ENCODE measurements around the gene CLEC17A.
"Not testable (repeated sequence)": the region's sequence is repeated elsewhere in the genome, so short reads cannot be mapped to it uniquely, and the experiment has no call there.

The CLEC17A gene, protein sequence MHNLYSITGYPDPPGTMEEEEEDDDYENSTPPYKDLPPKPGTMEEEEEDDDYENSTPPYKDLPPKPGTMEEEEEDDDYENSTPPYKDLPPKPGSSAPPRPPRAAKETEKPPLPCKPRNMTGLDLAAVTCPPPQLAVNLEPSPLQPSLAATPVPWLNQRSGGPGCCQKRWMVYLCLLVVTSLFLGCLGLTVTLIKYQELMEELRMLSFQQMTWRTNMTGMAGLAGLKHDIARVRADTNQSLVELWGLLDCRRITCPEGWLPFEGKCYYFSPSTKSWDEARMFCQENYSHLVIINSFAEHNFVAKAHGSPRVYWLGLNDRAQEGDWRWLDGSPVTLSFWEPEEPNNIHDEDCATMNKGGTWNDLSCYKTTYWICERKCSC

DNA sequence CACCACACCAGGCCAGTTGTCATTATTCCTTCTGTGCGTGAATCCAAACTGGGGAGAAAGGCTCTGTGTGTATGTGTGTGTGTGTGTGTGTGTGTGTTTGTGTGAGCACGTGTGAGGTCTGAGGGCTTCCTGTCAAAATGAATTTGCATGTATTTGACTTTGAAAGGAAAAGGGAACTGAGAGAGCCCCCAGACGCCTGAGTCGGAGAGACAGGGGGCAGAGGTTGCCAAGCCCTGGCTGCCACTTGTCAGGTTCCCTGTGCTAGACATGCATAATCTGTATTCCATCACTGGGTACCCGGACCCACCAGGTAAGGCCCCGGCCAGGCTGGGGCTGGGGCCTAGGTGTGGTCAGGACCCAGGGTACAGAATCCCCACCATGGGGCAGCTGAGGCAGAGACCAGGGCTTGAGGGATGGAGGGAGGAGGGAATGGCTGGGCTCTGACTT is at the start of gene CLEC17A:
TSS of gene CLEC17A (plus strand) at position 191 of the 447 bp plus-strand sequence. CDS start at position 268, 77 bp downstream.
- DNase-seq (ENCODE audit: low spot score): no peak
- Histone ChIP-seq H3K27ac (no peak within 1 kb of the TSS), H3K4me3 (no peak within 1 kb of the TSS)
- TF ChIP-seq, protein P1, sequence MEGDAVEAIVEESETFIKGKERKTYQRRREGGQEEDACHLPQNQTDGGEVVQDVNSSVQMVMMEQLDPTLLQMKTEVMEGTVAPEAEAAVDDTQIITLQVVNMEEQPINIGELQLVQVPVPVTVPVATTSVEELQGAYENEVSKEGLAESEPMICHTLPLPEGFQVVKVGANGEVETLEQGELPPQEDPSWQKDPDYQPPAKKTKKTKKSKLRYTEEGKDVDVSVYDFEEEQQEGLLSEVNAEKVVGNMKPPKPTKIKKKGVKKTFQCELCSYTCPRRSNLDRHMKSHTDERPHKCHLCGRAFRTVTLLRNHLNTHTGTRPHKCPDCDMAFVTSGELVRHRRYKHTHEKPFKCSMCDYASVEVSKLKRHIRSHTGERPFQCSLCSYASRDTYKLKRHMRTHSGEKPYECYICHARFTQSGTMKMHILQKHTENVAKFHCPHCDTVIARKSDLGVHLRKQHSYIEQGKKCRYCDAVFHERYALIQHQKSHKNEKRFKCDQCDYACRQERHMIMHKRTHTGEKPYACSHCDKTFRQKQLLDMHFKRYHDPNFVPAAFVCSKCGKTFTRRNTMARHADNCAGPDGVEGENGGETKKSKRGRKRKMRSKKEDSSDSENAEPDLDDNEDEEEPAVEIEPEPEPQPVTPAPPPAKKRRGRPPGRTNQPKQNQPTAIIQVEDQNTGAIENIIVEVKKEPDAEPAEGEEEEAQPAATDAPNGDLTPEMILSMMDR (IDR thresholded peaks at IDR 0.05): no peak

DNA sequence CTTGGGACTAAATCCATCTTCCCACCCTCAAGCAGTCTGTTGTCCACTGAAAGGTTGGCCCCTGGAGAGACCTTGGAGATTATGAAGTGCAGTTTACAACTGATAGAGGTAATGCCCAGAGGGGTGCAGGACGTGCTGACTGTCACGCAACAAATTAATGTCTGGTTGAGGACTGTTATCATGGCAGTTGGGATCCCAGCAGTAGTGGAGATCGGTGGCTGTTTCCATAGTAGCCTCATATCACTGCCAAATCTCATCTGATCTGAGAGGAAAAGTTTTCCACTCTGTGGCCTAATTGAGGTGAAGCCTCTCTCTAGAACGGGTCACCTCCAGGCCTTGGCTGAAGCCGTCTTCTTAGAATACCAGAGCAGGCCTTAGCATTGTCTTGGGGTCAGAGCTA is 49.4 kb upstream of the CLEC17A start:
- H3K4me3 ChIP-seq: no peak overlapping the region
- H3K27ac ChIP-seq: no peak overlapping the region
- TF ChIP-seq, protein P1 (IDR thresholded peaks at IDR 0.05): no peak
- no peak for DNase-seq (ENCODE audit: low spot score)

DNA sequence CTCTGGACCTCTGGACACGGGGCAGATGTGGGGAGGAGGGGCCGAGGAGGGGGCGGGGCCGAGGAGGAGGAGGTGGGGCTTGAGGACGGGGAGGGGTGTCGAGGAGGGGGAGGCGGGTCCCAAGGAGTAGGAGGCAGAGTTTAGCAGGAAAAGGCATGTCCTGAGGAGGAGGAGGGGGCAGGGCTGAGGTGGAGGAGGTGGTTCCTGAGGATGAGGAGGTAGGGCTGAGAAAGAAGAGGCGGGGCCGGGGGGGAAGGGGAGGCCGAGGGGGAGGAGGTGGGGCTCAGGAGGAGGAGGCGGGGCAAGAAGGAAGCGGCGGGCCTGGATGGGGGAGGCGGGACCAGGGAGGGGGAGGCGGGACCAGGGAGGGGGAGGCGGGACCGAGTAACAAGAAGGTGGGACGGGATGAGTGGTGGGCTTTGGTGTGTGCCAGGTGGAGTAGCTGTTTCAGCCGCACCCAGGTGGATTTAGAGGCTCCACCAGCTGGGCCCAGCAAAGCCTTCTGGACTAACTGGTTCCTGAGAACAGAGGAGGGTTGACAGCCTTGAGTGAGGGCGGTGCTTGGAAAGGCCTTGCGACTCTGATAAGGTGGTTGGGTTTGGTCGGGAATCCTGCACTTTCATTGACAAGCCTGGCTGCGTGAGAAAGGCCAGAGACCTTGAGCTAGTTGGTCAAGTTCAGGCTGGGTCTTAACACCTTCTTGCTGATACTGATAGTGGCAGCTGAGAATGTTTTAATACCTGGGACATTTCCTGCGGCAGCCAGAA is 45.8 kb upstream of the CLEC17A start:
- DNase-seq (ENCODE audit: low spot score): no peak
- Histone ChIP-seq H3K4me3 (peak overlapping the region; percentile 52), H3K27ac (peak overlapping the region in 1 of 2 donors; percentile 41)
- TF ChIP-seq, protein P1 (IDR thresholded peaks at IDR 0.05): no peak

DNA sequence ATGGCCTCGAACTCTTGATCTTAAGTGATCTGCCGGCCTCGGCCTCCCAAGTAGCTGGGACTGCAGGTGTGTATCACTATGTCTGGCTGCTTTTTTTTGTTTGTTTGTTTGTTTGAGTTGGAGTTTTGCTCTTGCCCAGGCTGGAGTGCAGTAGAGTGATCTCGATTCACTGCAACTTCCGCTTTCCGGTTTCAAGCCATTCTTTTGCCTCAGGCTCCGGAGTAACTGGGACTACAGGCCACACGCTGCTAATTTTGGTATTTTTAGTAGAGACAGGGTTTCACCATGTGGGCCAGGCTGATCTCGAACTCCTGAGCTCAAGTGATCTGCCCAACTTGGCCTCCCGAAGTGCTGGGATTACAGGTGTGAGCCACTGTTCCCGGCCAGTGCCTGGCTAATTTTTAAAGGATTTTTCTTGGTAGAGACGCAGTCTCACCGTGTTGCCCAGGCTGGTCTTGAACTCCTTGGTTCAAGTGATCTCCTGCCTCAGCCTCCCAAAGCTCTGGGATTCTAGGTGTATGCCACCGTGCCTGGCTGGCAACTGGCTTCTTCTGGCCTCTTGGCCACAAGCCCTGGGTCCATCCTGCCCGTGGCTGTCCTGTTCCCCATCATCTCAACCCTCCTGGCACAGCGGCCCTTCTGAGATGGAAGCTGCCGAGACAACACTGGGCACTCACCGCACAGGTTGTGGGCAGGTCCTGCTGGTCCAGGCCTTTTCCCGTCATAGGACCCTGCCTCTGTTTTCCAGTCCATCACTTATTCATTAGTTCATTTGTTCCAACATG is 42.0 kb upstream of the CLEC17A start:
- H3K4me3 ChIP-seq: no peak overlapping the region
- no peak for DNase-seq (ENCODE audit: low spot score)
- H3K27ac ChIP-seq: no peak overlapping the region
- TF ChIP-seq, protein P1 (IDR thresholded peaks at IDR 0.05): no peak

DNA sequence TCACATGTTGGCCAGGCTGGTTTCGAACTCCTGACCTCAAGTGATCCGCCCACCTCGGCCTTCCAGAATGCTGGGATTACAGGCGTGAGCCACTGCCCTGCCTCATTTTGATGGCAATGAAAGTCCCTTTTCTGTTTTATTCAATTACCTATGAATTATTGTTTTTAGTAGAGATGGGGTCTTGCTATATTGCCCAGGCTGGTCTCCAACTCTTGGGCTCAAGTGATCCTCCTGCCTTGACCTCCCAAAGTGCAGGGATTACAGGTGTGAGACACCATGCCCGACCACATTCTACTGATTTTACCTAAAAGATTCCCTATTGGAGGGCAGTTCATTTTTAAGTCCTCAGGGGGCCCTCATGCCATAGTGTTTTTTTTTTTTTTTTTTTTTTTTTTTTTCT is 40.9 kb upstream of the CLEC17A start:
- H3K4me3 ChIP-seq; H3K27ac ChIP-seq; DNase-seq (ENCODE audit: low spot score): not testable (repeated sequence)

DNA sequence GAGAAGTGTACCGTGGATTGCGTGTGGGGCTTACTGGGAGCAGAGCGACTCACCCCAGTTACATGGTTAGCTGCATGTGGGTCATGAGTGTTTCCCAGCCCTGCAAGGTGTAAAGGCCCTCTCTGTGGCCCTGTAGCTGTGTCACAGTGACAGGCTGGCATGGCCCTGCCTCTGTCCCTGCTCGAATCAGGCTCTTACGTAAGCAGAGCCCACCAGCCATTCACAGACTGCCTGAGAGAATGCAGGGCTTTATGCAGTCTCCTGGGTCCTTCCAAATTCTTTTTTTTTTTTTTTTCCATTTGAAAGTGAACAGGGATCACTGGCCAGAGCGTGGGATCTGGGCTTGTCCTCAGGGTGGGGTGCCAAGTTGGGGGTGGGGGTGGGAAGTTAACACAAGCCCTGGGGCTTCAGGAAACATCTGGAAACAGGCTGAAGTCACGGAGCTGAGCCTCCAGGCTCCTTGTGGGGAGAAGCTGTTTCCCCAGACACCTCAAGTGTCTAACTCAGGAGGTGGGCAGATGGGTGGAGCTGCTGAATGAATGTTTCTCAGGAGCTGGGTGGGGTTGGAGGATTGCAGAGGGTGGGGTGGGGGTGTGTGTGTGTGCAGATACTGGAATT is 40.1 kb upstream of the CLEC17A start:
- no peak overlapping the region for H3K27ac ChIP-seq

More for the DNA sequence above, 40.1 kb upstream of the CLEC17A start:
- H3K4me3 ChIP-seq: no peak overlapping the region
- DNase-seq (ENCODE audit: low spot score): no peak
- TF ChIP-seq, protein P1 (IDR thresholded peaks at IDR 0.05): no peak
